GM21423 (cell line): ENCODE results near the gene DAO.
A peak's percentile ranks its signal among the peaks of the same experiment; 100 is the strongest.

Source experiments
- ATAC-seq: cut with Tn5 transposase; IDR thresholded peaks from one replicate; pipeline ENCODE4 v1.9.1; 2021; ENCODE audit warnings: mild to moderate bottlenecking, moderate library complexity; ENCODE audit not compliant: unreplicated experiment

The DAO gene

GRCh38 chr12:108915632-108916133 is 35.8 kb downstream of the DAO start:
- no peak for ATAC-seq

GRCh38 chr12:108916336-108916735 is 36.4 kb downstream of the DAO start:
- no peak for ATAC-seq

GRCh38 chr12:108918206-108918605 is 38.3 kb downstream of the DAO start:
- no peak for ATAC-seq

DNA sequence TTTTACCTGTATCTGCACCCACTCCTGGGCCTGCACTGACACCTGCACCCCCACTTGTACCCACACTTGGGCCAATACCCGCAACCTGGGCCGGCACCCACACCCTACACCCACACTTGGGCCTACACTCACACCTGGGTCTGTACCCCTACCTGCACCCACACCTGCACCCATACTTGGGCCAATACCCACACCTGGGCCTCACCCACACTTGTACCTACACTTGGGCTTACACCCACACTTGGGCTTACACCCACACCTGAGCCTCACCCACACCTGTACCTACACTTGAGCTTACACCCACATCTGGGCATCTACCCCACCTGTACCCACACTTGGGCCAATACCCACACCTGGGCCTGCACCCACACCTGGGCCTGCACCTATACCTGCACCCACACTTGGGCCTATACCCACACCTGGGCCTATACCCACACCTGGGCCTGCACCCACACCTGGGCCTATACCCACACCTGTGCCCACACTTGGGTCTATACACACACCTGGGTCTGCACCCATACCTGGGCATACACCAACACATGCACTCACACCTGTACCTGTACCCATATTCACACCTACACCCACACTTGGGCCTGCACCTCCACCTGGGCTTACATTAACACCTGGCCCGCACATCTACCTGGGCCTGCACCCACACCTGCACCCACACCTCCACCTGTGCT is 39.2 kb downstream of the DAO start:
- ATAC-seq = no peak

- ATAC-seq = no peak
Observed at GRCh38 chr12:108921946-108922345, 42.1 kb downstream of the DAO start.

- ATAC-seq = no peak
Observed at GRCh38 chr12:108922918-108923317, 43.0 kb downstream of the DAO start.

GRCh38 chr12:108928695-108929094 is 48.8 kb downstream of the DAO start:
- no peak for ATAC-seq

DNA sequence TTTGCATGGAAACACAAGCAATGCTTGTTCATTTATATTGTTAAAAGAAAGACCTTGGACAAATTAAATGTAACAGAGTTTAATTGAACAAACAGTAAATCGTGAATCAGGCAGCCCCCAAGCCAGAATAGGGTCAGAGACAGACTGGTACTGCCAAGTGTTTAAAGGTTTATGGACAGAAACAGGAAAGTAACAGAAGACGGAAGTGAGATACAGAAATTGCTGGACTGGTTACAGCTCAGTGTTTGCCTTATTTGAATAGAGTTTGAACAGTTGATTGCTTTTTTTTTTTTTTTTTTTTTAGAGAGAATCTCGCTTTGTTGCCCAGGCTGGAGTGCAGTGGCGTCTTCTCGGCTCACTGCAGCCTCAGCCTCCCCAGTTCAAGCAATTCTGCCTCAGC is 50.3 kb downstream of the DAO start:
- peak; percentile 62 for ATAC-seq

DNA sequence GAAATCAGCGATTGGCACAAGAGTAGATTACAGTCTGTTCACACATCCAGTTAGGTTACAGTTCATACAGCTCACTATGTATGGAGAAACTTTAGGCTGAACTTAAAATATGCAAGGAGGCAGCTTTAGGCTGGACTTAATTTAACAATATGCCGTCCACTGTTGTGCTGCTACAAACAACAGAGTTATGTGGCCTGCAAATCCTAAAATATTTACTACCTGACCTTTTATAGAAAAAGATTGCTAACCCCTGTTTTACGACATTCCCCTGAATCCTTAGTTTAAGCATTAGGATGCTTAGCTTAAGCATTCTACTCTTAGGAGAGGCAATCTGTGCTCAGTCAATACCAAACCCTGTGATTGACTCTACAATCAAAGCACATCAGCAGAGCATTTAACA is 50.9 kb downstream of the DAO start:
- no peak for ATAC-seq

DNA sequence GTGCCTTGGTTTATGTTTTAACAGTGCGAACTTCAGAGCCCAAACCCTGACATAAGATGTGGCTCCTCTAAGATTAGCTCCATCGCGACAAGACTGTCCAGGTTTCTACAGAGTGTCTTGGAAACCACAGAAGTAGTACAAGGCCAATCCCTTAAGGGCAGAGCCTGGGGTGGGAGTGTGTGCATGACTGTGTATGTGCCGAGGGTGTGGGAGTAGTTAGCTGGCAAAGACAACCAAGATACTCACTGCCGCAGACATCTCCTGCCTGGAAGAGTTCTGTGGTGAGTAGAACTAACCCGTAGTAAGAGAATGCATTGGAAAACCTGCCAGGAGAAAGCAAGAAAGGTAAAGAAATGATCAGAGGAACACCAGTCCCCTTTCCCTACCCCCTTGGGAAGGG is 54.1 kb downstream of the DAO start:
- no peak for ATAC-seq

DNA sequence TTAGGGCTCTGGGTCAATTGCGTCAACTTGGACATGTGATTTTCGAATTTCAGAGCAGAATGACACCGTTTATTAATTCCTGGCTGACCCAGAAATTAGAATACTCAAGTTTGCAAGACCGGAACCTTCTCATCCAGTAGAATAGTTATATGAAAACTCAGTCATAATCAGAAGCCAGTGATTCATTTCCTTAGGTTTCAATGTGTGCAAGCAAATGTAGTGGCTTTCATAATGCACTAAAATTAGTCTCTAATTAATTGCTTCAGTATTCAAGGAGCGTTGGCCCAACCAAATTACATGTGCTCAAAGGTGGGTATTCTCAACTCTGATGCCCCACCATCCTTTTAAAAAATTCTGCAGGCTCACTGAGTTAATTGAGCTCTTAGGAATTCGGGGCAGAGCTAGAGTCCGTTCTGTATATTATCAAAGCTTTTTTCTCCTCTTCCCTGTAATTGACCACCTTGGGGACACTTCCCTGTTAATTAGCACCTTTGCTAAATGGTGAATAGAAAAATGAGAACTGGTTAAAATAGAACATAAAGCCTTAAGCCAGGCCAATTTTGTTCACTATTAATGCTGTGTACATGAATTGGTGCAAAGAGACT is 55.4 kb downstream of the DAO start:
- ATAC-seq = no peak

DNA sequence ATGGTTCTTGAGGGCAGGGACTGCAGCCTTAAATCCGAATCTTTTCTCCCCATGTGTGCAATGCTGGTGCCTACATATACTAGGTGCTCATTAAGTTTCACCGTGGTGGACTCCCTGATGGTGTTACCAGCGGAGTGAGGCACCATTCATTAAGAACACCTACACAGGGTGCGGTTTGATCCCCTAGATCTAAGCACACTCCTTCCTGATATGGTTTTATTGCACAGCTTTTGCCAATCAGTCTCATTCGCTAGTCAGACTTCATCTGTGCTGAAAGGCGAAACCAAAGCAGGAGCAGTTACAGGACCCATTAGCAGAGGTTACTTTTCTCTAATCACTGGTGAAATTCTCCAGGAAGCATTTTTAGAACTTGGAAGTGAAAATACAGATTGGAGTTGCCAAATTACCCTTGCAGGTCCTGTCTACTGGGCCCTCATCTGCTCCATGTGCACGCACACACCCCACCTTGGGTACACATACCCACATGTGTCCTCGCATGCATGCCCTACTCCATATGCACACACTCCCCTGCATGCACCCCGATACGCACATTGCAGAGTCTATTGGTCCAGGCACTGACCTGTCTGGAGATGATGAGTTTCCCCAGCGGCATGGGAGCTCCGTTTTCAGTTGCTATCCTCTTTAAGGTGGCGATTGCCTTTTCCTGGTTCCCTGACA is 58.5 kb downstream of the DAO start:
- no peak for ATAC-seq

DNA sequence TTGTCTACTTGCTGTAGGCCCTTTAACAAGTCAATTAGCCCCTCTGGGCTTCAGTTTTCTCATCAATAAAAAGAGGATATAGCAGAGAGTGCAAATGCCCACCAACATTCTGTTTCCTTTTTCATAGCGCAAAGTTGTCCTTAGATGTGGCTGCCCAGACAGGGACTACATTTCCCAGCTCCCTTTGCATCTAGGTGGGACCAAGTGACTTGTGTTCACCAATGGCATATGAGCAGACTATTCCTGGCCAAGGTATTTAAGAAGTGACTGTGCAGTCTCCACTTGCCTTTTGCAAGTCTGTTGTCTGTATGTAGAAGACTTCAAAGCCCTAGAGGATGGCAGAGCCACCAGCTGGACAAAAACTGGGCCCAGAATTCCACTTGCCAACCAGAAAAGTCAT is 59.7 kb downstream of the DAO start:
- ATAC-seq = no peak

DNA sequence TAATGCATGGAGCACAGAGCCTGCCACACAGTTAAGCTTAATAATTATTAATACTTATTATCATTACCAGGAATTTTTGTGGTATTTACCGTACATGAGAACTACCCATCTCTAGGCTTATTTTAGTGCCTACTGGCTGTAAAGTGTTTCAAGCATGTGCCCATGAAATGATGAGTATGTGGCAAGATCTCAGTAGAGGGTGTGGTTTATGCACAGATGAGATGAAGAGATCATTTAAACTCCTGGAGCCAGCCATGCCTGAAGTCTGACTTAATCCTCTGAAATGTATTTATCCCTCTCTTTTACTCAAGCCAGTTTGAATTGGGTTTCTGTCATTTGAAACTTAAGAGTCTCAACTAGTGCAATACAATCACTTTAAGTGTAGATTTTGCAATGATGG is 60.2 kb downstream of the DAO start:
- ATAC-seq = no peak

- ATAC-seq = no peak
Observed at GRCh38 chr12:108947097-108947496, 67.2 kb downstream of the DAO start.

- ATAC-seq = no peak
Observed at GRCh38 chr12:108948367-108948766, 68.5 kb downstream of the DAO start.

DNA sequence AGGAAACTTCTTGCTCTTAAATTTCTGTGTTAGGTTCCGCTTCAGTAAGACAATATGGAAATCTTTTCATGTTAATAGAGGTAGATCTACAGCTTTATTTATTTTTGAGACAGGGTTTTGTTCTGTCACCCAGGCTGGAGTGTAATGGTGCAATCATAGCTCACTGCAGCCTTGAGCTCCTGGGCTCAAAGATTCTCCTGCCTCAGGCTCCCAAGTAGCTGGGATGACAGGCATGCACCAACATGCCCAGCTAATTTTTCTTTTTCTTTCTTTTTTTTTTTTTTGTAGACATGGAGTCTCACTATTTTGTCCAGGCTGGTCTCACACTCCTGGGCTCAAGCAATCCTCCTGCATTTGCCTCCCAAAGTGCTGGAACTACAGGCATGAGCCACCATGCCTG is 70.1 kb downstream of the DAO start:
- ATAC-seq = no peak
